Right lobe of liver (tissue), 4 donors: ENCODE measurements around the gene ADCK2.

Experiments
- CTCF ChIP-seq, 4 donors: fragments of 200-600 bp in 3 of 4; fragments of 450-650 bp in 1 of 4; IDR thresholded peaks; one replicate each; pipeline versions ENCODE4 v1.5.1 to v1.8.0; 2016 to 2022; ENCODE audit warnings: antibody characterized with exemption in 4 of 4, mild to moderate bottlenecking in 2 of 4
- POLR2A ChIP-seq: fragments of 450-650 bp; IDR thresholded peaks from one replicate; pipeline ENCODE4 v1.6.1; 2017; ENCODE audit warnings: antibody characterized with exemption, mild to moderate bottlenecking
- donor health status: DM: no; HTN: no; CAD: no.
- donor health status: DM: no; HTN: no; CAD: no.
- donor health status: DM: no; HTN: yes; CAD: no.

DNA sequence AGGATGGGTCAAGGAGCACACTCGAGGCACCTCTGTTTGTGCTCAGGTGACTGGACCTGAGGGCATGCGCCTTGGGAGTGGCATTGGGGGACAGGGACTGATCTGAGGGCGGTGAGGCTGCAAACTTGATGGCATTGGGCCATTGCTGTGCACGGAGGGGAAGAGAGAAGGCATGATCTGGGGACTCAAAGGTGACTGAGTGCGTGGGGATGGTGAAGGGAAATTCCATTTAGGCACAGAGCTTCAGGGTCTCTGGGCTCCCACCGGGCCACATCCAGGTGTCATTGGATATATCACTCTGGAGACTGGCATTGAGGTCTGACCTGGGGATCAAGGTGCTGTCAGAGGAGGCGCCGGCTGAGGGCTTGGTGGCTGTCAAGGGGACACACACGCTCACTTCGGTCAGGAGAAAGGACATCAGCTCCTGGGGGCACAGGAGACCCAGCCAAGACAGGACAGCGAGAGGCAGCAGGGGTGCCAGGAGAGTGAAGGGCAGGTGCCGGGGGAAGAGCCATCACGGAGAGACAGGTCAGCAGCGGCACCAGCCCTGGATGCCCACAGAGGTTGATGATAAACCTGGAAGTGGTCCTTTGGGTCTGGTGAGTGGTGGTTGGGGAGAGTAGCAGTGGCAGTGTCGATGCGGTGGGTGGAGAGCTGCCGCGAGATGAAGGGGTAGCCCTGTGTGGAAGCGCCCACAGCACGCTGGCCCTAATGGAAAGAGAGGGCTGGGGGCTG, 5.5 kb downstream of the ADCK2 start:
- TF ChIP-seq POLR2A (no peak), CTCF (IDR thresholded peaks at IDR 0.05) (no peak)
